ENCODE measurements around the gene METAP2.

The METAP2 gene

DNA sequence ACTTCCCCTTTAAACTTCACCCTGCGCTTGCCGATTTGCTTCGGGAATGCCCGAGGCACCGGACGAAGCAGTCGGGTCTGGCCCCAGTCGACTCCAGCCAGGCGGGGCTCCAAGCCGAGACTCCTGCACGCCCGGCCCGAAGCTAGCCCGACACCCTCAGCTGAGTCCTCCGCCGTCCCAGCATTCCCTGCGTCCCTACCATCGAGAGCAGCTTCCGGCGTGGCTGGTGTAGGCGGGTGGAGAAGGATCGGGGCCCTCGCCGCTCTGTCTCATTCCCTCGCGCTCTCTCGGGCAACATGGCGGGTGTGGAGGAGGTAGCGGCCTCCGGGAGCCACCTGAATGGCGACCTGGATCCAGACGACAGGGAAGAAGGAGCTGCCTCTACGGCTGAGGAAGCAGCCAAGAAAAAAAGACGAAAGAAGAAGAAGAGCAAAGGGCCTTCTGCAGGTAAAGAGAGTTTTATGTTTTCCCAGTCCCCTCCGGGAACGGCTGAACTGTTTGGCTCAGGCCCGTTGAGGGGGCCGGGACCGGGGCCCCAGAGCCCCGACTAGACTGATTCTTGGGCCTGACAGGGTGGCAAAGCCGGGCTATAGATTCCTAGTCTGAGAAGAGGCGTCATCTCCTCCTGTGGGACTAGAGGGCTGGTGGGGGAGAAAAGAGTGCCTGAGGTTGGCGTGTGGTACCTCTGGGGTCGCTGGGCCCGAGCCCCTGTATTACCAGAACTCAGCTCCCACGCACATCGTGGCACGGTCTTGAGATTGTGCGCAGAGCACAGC, at the start of gene METAP2 (continued):
- TF ChIP-seq, protein P1, sequence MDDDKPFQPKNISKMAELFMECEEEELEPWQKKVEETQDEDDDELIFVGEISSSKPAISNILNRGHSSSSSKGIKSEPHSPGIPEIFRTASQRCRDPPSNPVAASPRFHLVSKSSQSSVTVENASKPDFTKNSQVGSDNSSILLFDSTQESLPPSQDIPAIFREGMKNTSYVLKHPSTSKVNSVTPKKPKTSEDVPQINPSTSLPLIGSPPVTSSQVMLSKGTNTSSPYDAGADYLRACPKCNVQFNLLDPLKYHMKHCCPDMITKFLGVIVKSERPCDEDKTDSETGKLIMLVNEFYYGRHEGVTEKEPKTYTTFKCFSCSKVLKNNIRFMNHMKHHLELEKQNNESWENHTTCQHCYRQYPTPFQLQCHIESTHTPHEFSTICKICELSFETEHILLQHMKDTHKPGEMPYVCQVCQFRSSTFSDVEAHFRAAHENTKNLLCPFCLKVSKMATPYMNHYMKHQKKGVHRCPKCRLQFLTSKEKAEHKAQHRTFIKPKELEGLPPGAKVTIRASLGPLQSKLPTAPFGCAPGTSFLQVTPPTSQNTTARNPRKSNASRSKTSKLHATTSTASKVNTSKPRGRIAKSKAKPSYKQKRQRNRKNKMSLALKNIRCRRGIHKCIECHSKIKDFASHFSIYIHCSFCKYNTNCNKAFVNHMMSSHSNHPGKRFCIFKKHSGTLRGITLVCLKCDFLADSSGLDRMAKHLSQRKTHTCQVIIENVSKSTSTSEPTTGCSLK (tag by site-specific recombination; IDR thresholded peaks at IDR 0.05), result no peak
- TF ChIP-seq ZNF514 (tag by site-specific recombination; IDR thresholded peaks at IDR 0.05) (no peak), ZXDB (tag by site-specific recombination; IDR thresholded peaks at IDR 0.05) (peak; percentile 81), KLF9 (tag by site-specific recombination; IDR thresholded peaks at IDR 0.05; ENCODE audit: low read depth) (peak; percentile 18), ZBTB20 (tag by site-specific recombination; IDR thresholded peaks at IDR 0.05) (peak; percentile 91), ZNF501 (tag by site-specific recombination; IDR thresholded peaks at IDR 0.05) (peak; percentile 63), ZNF214 (tag by site-specific recombination; IDR thresholded peaks at IDR 0.05; ENCODE audit: borderline replicate concordance) (no peak), ZNF777 (tag by site-specific recombination; IDR thresholded peaks at IDR 0.05; ENCODE audit: borderline replicate concordance) (no peak), SCRT1 (tag by site-specific recombination; IDR thresholded peaks at IDR 0.05; ENCODE audit: borderline replicate concordance) (no peak), ZNF132 (tag by site-specific recombination; IDR thresholded peaks at IDR 0.05; ENCODE audit: borderline replicate concordance) (no peak), ZNF112 (tag by site-specific recombination; IDR thresholded peaks at IDR 0.05) (no peak), ZSCAN23 (tag by site-specific recombination; IDR thresholded peaks at IDR 0.05) (0 out of 2 replicates have a peak, but pooled peaks have one; percentile 13), ZNF76 (tag by site-specific recombination; IDR thresholded peaks at IDR 0.05; ENCODE audit: borderline replicate concordance, low read depth) (peak; percentile 96), ZNF354C (tag by site-specific recombination; IDR thresholded peaks at IDR 0.05; ENCODE audit: borderline replicate concordance, low read depth) (no peak), ZNF624 (tag by site-specific recombination; IDR thresholded peaks at IDR 0.05) (no peak), MYNN (tag by site-specific recombination; IDR thresholded peaks at IDR 0.05; ENCODE audit: borderline replicate concordance) (no peak), ZNF2 (tag by site-specific recombination; IDR thresholded peaks at IDR 0.05) (peak; percentile 54; the same call in 1 of the 2 replicates), ZFP37 (tag by site-specific recombination; IDR thresholded peaks at IDR 0.05) (no peak; the same call in 1 of the 2 replicates), ZNF660 (tag by site-specific recombination; IDR thresholded peaks at IDR 0.05) (peak; percentile 59), SP2 (tag by site-specific recombination; IDR thresholded peaks at IDR 0.05) (peak; percentile 75), FEZF1 (tag by site-specific recombination; IDR thresholded peaks at IDR 0.05) (no peak), ZNF571 (tag by site-specific recombination; IDR thresholded peaks at IDR 0.05) (no peak), ZEB2 (tag by site-specific recombination; IDR thresholded peaks at IDR 0.05) (peak; percentile 29; the same call in 1 of the 2 replicates), TCF7L2 (IDR thresholded peaks at IDR 0.05; ENCODE audit: borderline replicate concordance, low read depth, low read length) (no peak), ZFHX2 (tag by site-specific recombination; conservative IDR thresholded peaks at IDR 0.05) (peak; percentile 89)
- TF ChIP-seq, protein P2, sequence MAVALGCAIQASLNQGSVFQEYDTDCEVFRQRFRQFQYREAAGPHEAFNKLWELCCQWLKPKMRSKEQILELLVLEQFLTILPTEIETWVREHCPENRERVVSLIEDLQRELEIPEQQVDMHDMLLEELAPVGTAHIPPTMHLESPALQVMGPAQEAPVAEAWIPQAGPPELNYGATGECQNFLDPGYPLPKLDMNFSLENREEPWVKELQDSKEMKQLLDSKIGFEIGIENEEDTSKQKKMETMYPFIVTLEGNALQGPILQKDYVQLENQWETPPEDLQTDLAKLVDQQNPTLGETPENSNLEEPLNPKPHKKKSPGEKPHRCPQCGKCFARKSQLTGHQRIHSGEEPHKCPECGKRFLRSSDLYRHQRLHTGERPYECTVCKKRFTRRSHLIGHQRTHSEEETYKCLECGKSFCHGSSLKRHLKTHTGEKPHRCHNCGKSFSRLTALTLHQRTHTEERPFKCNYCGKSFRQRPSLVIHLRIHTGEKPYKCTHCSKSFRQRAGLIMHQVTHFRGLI (tag by site-specific recombination; IDR thresholded peaks at IDR 0.05), result no peak
- TF ChIP-seq, protein P3, sequence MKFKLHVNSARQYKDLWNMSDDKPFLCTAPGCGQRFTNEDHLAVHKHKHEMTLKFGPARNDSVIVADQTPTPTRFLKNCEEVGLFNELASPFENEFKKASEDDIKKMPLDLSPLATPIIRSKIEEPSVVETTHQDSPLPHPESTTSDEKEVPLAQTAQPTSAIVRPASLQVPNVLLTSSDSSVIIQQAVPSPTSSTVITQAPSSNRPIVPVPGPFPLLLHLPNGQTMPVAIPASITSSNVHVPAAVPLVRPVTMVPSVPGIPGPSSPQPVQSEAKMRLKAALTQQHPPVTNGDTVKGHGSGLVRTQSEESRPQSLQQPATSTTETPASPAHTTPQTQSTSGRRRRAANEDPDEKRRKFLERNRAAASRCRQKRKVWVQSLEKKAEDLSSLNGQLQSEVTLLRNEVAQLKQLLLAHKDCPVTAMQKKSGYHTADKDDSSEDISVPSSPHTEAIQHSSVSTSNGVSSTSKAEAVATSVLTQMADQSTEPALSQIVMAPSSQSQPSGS (tag by site-specific recombination; IDR thresholded peaks at IDR 0.05; ENCODE audit: low read depth), result no peak
- TF ChIP-seq, protein P4, sequence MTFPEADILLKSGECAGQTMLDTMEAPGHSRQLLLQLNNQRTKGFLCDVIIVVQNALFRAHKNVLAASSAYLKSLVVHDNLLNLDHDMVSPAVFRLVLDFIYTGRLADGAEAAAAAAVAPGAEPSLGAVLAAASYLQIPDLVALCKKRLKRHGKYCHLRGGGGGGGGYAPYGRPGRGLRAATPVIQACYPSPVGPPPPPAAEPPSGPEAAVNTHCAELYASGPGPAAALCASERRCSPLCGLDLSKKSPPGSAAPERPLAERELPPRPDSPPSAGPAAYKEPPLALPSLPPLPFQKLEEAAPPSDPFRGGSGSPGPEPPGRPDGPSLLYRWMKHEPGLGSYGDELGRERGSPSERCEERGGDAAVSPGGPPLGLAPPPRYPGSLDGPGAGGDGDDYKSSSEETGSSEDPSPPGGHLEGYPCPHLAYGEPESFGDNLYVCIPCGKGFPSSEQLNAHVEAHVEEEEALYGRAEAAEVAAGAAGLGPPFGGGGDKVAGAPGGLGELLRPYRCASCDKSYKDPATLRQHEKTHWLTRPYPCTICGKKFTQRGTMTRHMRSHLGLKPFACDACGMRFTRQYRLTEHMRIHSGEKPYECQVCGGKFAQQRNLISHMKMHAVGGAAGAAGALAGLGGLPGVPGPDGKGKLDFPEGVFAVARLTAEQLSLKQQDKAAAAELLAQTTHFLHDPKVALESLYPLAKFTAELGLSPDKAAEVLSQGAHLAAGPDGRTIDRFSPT (tag by site-specific recombination; IDR thresholded peaks at IDR 0.05), result no peak
- TF ChIP-seq, protein P5, sequence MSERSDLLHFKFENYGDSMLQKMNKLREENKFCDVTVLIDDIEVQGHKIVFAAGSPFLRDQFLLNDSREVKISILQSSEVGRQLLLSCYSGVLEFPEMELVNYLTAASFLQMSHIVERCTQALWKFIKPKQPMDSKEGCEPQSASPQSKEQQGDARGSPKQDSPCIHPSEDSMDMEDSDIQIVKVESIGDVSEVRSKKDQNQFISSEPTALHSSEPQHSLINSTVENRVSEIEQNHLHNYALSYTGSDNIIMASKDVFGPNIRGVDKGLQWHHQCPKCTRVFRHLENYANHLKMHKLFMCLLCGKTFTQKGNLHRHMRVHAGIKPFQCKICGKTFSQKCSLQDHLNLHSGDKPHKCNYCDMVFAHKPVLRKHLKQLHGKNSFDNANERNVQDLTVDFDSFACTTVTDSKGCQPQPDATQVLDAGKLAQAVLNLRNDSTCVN (tag by site-specific recombination; optimal IDR thresholded peaks at IDR 0.05), result peak; percentile 41
- TF ChIP-seq, protein P6, sequence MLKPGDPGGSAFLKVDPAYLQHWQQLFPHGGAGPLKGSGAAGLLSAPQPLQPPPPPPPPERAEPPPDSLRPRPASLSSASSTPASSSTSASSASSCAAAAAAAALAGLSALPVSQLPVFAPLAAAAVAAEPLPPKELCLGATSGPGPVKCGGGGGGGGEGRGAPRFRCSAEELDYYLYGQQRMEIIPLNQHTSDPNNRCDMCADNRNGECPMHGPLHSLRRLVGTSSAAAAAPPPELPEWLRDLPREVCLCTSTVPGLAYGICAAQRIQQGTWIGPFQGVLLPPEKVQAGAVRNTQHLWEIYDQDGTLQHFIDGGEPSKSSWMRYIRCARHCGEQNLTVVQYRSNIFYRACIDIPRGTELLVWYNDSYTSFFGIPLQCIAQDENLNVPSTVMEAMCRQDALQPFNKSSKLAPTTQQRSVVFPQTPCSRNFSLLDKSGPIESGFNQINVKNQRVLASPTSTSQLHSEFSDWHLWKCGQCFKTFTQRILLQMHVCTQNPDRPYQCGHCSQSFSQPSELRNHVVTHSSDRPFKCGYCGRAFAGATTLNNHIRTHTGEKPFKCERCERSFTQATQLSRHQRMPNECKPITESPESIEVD (tag by site-specific recombination; IDR thresholded peaks at IDR 0.05), result no peak

Measured in HEK293 (cell line).